Measurements from ENCODE around the gene ZNF557. TPM values are rescaled to one million over a fixed set of nuclear protein-coding genes. Genes with fewer than 3 reads are reported as not detected.
A peak's percentile ranks its signal among the peaks of the same experiment; 100 is the strongest.

ZNF557 gene
- total RNA-seq, 1 experiment from 2014 or later: 3.1 TPM

DNA sequence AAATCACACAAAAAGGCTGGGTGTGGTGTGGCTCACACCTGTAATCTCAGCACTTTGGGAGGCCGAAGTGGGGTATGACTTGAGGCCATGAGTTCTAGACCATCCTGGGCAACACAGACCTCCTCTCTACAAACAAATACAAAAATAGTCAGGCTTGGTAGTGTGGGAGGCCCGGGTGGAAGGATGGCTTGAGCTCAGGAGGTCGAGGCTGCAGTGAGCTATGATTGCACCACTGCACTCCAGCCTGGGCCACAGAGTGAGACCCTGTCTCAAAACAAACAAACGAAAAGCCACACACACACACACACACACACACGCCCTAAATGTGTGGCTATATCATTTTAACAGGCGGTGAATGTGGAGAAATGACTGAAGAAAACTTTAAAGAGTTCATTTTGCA, 904 bp upstream of the ZNF557 start:
- DNase-seq (ENCODE audit: low read depth): no peak
- in situ Hi-C loops (cut with HindIII; ENCODE audit: low pct_unique_long_range_greater_than_20kb, low sequenced_read_pairs): no loop called here

- in situ Hi-C loops (cut with HindIII; ENCODE audit: low pct_unique_long_range_greater_than_20kb, low sequenced_read_pairs): no loop called here
- DNase-seq (ENCODE audit: low read depth): no peak
These were observed 362 bp downstream of the ZNF557 start for GRCh38 chr19:7069904-7070226.

DNA sequence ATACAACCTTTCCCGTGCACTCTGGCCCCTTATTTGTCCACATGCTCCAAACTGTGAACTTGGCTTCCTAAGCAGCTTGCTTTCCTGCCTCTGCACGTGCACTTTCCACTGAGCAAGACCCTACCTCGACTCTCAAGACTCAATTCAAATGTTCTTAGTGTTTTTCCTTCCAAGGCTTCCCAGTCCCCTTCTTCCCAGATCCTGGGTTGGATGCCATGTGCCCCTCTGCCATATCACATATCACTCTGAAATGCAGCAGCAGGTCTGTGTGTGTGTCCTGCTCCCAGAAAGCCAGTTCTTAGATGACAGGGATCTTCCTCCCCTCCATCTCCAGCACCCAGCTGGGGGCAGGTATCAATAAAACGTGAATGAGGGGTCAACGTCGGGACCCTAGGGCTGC, 3.0 kb downstream of the ZNF557 start:
- in situ Hi-C loops (cut with HindIII; ENCODE audit: low pct_unique_long_range_greater_than_20kb, low sequenced_read_pairs): no loop called here
- no peak for DNase-seq (ENCODE audit: low read depth)

GRCh38 chr19:7074705-7075282, 5.3 kb downstream of the ZNF557 start:
- no peak for DNase-seq (ENCODE audit: low read depth)
- in situ Hi-C loops (cut with HindIII; ENCODE audit: low pct_unique_long_range_greater_than_20kb, low sequenced_read_pairs): no loop called here

DNA sequence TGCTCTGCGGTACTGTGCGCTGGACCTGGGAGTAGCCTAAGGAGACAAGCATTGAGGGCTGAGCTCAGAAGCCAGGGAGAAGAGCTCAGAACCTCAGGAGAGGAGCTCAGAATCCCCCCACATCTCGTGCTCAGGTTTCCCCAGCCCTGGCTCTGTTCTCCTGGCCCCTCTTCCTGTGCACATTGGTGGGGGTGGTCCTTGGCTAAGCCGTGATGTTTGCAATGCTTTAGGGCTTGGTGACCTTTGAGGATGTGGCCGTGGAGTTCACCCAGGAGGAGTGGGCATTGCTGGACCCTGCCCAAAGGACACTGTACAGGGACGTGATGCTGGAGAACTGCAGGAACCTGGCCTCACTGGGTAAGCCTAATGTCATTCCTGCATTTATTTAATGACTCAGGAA, 6.6 kb downstream of the ZNF557 start:
- DNase-seq (ENCODE audit: low read depth): no peak
- in situ Hi-C loops (cut with HindIII; ENCODE audit: low pct_unique_long_range_greater_than_20kb, low sequenced_read_pairs): no loop called here

- in situ Hi-C loops (cut with HindIII; ENCODE audit: low pct_unique_long_range_greater_than_20kb, low sequenced_read_pairs): no loop called here
- no peak for DNase-seq (ENCODE audit: low read depth)
These were observed 8.5 kb downstream of the ZNF557 start for GRCh38 chr19:7078008-7078407.

DNA sequence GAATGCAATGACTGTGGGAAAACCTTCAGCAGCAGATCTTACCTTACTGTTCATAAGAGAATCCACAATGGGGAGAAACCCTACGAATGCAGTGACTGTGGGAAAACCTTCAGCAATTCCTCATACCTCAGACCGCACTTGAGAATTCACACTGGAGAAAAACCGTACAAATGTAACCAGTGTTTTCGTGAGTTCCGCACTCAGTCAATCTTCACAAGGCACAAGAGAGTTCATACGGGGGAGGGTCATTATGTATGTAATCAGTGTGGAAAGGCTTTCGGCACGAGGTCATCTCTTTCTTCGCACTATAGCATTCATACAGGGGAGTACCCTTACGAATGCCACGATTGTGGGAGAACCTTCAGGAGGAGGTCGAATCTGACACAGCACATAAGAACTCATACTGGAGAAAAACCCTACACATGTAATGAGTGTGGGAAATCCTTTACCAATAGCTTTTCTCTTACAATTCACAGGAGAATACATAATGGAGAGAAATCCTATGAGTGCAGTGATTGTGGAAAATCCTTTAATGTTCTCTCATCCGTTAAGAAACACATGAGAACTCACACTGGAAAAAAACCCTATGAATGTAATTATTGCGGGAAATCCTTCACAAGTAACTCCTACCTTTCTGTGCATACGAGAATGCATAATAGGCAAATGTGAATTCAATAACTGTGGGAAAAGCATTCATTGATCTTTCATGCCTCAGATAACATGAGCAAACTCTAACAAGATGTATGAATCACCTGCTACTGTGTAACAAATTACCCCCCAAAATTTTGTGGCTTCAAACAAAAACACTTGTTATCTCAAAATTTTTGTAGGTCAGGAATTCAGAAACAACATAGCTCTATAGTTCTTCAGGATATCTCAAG, 13.8 kb downstream of the ZNF557 start:
- in situ Hi-C loops (cut with HindIII; ENCODE audit: low pct_unique_long_range_greater_than_20kb, low sequenced_read_pairs): no loop called here
- peak; percentile 34 for DNase-seq (ENCODE audit: low read depth)

DNA sequence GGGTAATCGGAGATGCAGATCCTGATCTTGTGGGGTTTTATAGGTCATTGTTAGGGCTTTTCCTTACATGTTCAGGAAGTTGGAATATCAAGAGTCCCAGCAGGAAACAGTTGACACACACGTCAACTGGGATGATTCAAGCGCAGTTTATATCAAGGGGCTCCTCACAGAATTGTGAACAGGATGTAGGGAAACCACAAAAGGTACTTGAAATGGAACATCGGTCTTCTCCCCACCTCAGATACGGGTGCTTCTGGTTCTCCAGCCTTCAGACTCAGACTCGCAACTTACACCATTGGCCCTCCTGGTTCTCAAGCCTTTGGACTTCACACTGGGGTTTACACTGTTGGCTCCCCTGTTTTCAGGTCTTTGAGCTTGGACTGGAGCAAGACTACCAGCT, 19.5 kb downstream of the ZNF557 start:
- no peak for DNase-seq (ENCODE audit: low read depth)
- in situ Hi-C loops (cut with HindIII; ENCODE audit: low pct_unique_long_range_greater_than_20kb, low sequenced_read_pairs): no loop called here

- in situ Hi-C loops (cut with HindIII; ENCODE audit: low pct_unique_long_range_greater_than_20kb, low sequenced_read_pairs): no loop called here
These were observed 28.6 kb downstream of the ZNF557 start for GRCh38 chr19:7098096-7098495.

DNA sequence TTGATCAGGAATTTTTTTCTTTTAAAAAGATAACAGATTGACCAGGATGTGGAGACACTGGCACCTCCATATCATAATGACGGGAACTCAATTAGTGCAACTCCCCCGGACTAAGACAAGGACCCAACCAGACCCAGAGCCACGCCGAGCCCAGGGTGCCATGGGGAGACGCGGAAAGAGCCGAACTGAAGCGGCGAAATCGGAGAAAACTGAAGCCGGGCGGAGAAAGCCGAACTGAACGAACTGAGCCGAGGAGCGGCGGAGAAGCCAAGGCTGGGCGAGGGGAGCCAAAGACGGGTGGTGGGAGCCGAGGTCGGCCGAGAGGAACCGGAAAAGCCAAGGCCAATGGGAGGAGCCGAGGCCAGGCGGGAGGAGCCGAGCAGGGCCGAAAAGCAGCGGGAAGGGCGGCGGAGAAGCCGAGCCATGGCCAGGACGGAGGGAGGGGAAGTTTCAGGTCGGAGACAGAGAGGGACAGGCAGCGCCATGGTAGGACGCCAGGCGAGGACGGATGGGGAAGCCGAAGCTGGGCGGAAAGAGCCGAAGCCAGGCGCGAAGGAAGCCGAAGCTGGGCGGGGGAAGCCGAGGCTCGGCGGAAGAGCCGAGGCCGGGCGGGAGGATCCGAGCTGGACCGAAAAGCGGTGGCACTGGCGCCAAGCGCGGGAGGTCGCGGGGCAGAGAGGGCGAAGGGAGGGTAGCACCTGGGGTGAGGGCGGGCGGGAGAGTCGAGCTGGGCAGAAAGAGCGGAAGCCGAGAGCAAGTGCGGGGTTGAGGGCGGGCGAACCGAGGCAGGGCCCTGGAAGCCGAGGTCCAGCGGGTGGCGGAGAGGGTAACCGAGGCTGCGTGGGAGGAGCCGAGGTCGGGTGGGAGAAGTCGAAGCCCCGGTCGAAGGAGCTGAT, 29.4 kb downstream of the ZNF557 start:
- in situ Hi-C loops (cut with HindIII; ENCODE audit: low pct_unique_long_range_greater_than_20kb, low sequenced_read_pairs): no loop called here

More at GRCh38 chr19:7098096-7098495, 28.6 kb downstream of the ZNF557 start:
- DNase-seq (ENCODE audit: low read depth): no peak

DNA sequence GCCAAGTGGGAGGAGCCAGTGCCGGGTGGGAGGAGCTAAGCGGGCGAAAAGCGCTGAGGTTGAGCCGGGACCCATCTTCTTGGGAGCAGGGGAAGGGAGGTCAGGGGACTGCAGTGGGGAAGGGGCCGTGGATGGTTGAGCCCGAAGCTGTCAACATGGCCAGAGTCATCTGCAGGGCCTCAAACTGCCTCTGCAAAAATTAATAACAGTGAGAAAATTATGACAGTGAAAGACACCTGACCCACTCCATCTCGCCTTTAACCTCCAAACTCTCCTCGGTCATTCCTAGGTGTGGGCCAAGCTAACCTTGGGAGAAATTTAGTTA, 30.1 kb downstream of the ZNF557 start:
- in situ Hi-C loops (cut with HindIII; ENCODE audit: low pct_unique_long_range_greater_than_20kb, low sequenced_read_pairs): no loop called here
- DNase-seq (ENCODE audit: low read depth): no peak

More for the DNA sequence above, 29.4 kb downstream of the ZNF557 start:
- peak; percentile 86 for DNase-seq (ENCODE audit: low read depth)

DNA sequence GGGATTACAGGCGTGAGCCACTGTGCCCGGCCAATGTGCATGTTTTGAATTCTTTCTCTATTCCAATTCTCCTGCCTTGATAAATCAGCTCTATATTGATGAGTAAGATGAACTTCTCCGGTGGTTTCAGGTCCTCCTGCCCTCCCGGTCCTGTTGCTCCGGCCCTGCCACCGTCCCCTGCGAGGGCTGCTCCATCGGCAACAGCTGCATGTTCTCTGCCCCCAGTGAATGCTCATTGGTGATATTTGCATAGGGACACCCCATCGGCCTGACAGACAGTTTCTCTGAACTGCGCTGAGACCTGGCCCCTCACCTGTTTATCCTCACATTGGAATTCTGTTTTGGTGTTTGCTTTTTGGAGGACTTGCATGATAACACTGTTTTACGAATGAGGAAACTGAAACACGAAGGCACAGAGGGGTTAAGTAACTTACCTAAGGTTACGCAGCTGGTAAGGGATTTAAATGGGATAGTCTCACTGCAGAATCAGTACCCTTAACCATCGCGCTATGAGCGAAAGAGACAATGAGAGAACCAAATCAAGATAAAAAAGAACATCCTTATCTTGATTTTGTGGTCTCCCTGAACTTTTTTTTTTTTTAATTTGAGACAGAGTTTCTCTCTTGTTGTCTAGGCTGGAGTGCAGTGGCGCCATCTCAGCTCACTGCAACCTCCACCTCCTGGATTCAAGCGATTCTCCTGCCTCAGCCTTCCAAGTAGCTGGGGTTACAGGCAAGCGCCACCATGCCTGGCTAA, 32.2 kb downstream of the ZNF557 start:
- in situ Hi-C loops (cut with HindIII; ENCODE audit: low pct_unique_long_range_greater_than_20kb, low sequenced_read_pairs): no loop called here
- no peak for DNase-seq (ENCODE audit: low read depth)

- in situ Hi-C loops (cut with HindIII; ENCODE audit: low pct_unique_long_range_greater_than_20kb, low sequenced_read_pairs): no loop called here
- DNase-seq (ENCODE audit: low read depth): no peak
These were observed 35.4 kb downstream of the ZNF557 start for GRCh38 chr19:7104747-7105447.

GRCh38 chr19:7106711-7107657, 37.5 kb downstream of the ZNF557 start:
- in situ Hi-C loops (cut with HindIII; ENCODE audit: low pct_unique_long_range_greater_than_20kb, low sequenced_read_pairs): no loop called here

GRCh38 chr19:7109678-7110289, 40.3 kb downstream of the ZNF557 start:
- no peak for DNase-seq (ENCODE audit: low read depth)
- in situ Hi-C loops (cut with HindIII; ENCODE audit: low pct_unique_long_range_greater_than_20kb, low sequenced_read_pairs): no loop called here

More at GRCh38 chr19:7106711-7107657, 37.5 kb downstream of the ZNF557 start:
- DNase-seq (ENCODE audit: low read depth): no peak

DNA sequence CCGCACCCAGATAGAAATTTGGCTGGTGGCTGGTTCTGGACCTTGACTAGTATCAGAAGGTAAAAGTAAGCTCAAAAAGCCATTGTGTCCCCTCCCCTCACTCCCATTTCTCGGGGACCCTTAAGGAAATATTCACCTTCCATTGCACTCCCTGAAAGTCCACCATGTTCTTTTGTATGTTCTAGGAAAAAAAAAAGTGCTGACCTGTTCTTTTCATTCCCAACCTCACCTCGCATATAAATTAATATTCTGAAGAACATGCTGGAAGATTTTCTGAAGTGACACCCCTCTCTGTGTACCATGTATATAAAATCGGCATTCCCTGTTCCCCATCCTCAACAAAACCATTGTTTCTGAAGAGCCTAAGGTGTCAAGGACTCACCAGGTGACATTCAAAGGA, 43.2 kb downstream of the ZNF557 start:
- DNase-seq (ENCODE audit: low read depth): no peak
- in situ Hi-C loops (cut with HindIII; ENCODE audit: low pct_unique_long_range_greater_than_20kb, low sequenced_read_pairs): no loop called here

Measured in Caki2 (cell line).